GM10847 (cell line): ENCODE measurements around the gene TSPY9.
"Not testable (repeated sequence)": the region's sequence is repeated elsewhere in the genome, so short reads cannot be mapped to it uniquely, and the experiment has no call there.

Source experiments
- POLR2A ChIP-seq: IDR thresholded peaks from 2 replicates; pipeline ENCODE4 v1.6.1; 2011; ENCODE audit not compliant: insufficient read length; ENCODE audit errors: extremely low read depth

The TSPY9 gene, protein sequence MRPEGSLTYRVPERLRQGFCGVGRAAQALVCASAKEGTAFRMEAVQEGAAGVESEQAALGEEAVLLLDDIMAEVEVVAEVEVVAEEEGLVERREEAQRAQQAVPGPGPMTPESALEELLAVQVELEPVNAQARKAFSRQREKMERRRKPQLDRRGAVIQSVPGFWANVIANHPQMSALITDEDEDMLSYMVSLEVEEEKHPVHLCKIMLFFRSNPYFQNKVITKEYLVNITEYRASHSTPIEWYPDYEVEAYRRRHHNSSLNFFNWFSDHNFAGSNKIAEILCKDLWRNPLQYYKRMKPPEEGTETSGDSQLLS

DNA sequence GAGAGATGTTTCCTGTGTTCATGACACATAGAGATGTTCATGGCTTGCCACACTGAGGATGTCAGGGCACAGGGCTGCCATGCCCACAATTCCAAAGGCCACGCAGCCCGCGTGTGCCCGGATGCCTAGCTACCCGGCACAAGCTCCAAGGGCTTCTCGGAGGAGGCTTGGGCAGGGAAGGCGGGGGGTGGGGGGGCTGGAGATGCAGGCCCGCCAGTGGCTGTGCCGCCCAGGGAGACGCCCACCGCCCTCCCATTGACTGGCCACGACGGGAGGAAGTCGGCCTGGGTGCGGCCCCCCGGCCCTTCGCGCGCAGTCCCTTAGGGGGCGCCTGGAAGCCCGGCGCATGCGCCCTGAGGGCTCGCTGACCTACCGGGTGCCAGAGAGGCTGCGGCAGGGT, at the start of gene TSPY9:
TSS of gene TSPY9 (plus strand) at position 301 of the 400 bp plus-strand sequence. CDS start at position 347, 46 bp downstream.
- not testable (repeated sequence) for TF ChIP-seq POLR2A

DNA sequence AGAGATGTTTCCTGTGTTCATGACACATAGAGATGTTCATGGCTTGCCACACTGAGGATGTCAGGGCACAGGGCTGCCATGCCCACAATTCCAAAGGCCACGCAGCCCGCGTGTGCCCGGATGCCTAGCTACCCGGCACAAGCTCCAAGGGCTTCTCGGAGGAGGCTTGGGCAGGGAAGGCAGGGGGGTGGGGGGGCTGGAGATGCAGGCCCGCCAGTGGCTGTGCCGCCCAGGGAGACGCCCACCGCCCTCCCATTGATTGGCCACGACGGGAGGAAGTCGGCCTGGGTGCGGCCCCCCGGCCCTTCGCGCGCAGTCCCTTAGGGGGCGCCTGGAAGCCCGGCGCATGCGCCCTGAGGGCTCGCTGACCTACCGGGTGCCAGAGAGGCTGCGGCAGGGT, 20.4 kb upstream of the TSPY9 start, which contains the start of gene TSPY1:
TSS of gene TSPY1 (plus strand) at position 301 of the 400 bp plus-strand sequence. CDS start at position 347, 46 bp downstream.
- not testable (repeated sequence) for TF ChIP-seq POLR2A

DNA sequence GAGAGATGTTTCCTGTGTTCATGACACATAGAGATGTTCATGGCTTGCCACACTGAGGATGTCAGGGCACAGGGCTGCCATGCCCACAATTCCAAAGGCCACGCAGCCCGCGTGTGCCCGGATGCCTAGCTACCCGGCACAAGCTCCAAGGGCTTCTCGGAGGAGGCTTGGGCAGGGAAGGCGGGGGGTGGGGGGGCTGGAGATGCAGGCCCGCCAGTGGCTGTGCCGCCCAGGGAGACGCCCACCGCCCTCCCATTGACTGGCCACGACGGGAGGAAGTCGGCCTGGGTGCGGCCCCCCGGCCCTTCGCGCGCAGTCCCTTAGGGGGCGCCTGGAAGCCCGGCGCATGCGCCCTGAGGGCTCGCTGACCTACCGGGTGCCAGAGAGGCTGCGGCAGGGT, 40.5 kb downstream of the TSPY9 start, which contains the start of gene TSPY10:
TSS of gene TSPY10 (plus strand) at position 301 of the 400 bp plus-strand sequence. CDS start at position 347, 46 bp downstream.
- not testable (repeated sequence) for TF ChIP-seq POLR2A
